Stimulated activated naive B cell treated with anti-CD40 and anti-IgM and Interleukin-4, amounts not matched to agents 10 μg/mL and 1 μg/mL and 100 μg/mL, for 72 hours (primary cell): ENCODE results near the gene L2HGDH.

Experiments used
- ATAC-seq, 2 donors: fragments of 150-1000 bp; cut with Tn5 transposase; replicated peaks; 2 replicates each; pipeline ENCODE4 v1.10.0; 2021; ENCODE audit warnings: moderate library complexity in 1 of 2
- DNase-seq: peaks from one replicate; pipeline ENCODE4 v3.0.0; 2021
- H3K27ac Mint-ChIP-seq: one replicate; pipeline ENCODE4 v1.8.0; 2022; ENCODE audit warnings: mild to moderate bottlenecking, mixed read lengths
- H3K27me3 Mint-ChIP-seq, 2 donors: one replicate each; pipeline ENCODE4 v1.8.0; 2022; ENCODE audit warnings: mixed read lengths in 2 of 2
- H3K36me3 Mint-ChIP-seq, 2 donors: one replicate each; pipeline ENCODE4 v1.8.0; 2022; ENCODE audit warnings: mixed read lengths in 2 of 2, mild to moderate bottlenecking in 1 of 2
- H3K4me1 Mint-ChIP-seq, 2 donors: one replicate each; pipeline ENCODE4 v1.8.0; 2022; ENCODE audit warnings: mixed read lengths in 2 of 2, mild to moderate bottlenecking in 1 of 2
- H3K4me3 Mint-ChIP-seq, 2 donors: one replicate each; pipeline ENCODE4 v1.8.0; 2022; ENCODE audit warnings: mild to moderate bottlenecking in 2 of 2, mixed read lengths in 2 of 2, moderate library complexity in 1 of 2
- H3K9me3 Mint-ChIP-seq, 2 donors: one replicate each; pipeline ENCODE4 v1.8.0; 2022; ENCODE audit warnings: mixed read lengths in 2 of 2, mild to moderate bottlenecking in 1 of 2

L2HGDH gene

DNA sequence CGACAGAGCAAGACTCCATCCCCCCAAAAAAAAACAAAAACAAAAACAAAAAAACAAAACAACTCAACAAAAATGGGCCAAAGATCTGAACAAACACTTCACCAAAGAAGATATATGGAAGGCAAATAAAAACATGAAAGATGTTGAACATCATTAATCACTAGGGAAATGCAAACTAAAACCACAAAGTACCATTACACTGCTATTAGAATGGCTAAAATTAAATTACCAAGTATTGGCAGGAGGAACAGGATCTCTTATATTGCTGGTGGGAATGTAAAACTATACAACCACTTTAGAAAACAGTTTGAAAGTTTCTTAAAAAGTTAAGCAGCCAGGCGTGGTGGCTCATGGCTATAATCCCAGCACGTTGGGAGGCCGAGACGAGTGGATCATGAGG lies 93.5 kb downstream of the L2HGDH start:
- H3K36me3 Mint-ChIP-seq, result peaks cover 6 to 20% of the 10 kb centered on the region in 2 donors
- no peaks in the 10 kb centered on the region for H3K27me3 Mint-ChIP-seq
- DNase-seq (no peak), ATAC-seq (no peak)
- H3K9me3 Mint-ChIP-seq, result no peaks in the 10 kb centered on the region
- H3K4me1 Mint-ChIP-seq, result peaks cover 20 to 36% of the 10 kb centered on the region in 2 donors
- H3K4me3 Mint-ChIP-seq, result no peak overlapping the region
- no peak overlapping the region for H3K27ac Mint-ChIP-seq

DNA sequence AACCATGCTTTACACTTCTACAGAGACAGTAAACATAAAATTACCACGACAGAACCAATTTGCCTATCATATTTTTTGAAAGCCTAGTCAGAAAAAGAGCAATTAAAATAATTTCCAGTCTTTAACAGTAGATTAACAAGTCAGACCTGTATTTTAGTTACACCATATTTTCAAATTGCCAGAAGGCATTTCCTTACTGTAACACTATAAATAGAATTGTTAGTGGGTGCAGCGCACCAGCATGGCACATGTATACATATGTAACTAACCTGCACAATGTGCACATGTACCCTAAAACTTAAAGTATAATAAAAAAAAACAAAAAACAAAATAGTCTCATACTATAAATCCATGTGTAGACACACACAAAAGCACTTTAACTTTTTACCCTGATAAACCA lies 96.6 kb downstream of the L2HGDH start:
- H3K4me1 Mint-ChIP-seq, result peaks cover 12 to 40% of the 10 kb centered on the region in 2 donors
- H3K27ac Mint-ChIP-seq, result no peak overlapping the region
- DNase-seq (no peak), ATAC-seq (no peak)
- H3K4me3 Mint-ChIP-seq, result no peak overlapping the region
- peaks cover 8 to 9% of the 10 kb centered on the region in 2 donors for H3K36me3 Mint-ChIP-seq
- no peaks in the 10 kb centered on the region for H3K9me3 Mint-ChIP-seq
- H3K27me3 Mint-ChIP-seq, result no peaks in the 10 kb centered on the region

DNA sequence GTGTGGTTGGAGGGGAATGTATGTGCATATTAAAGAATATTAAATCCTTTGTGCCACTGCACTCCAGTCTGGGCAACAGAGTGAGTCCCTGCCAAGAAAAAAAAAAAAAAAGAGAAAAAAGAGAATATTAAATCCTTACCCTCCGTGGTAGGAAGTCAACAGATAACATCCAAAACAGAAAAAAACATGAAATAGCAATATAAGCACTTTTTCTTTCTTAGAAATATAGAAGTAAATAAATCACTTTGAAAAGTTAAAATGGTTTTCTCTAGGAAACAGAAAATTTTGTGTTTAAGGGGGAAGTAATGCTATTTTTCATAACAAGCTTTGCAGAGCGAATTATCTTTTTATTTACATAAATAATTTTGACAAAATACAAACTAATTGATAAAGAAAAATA lies 98.2 kb downstream of the L2HGDH start:
- no peak overlapping the region for H3K27ac Mint-ChIP-seq
- ATAC-seq, result no peak
- H3K9me3 Mint-ChIP-seq, result no peaks in the 10 kb centered on the region
- no peak for DNase-seq
- no peaks in the 10 kb centered on the region for H3K27me3 Mint-ChIP-seq
- peaks cover 7 to 36% of the 10 kb centered on the region in 2 donors for H3K4me1 Mint-ChIP-seq
- H3K4me3 Mint-ChIP-seq, result no peak overlapping the region
- H3K36me3 Mint-ChIP-seq, result peaks cover 5 to 8% of the 10 kb centered on the region in 2 donors

GRCh38 chr14:50212726-50213125 lies 99.3 kb downstream of the L2HGDH start:
- no peak overlapping the region for H3K4me3 Mint-ChIP-seq
- peaks cover 0 to 6% of the 10 kb centered on the region in 2 donors for H3K36me3 Mint-ChIP-seq
- peaks cover 2 to 34% of the 10 kb centered on the region in 2 donors for H3K4me1 Mint-ChIP-seq
- no peak overlapping the region for H3K27ac Mint-ChIP-seq
- no peak for DNase-seq
- no peaks in the 10 kb centered on the region for H3K9me3 Mint-ChIP-seq
- no peaks in the 10 kb centered on the region for H3K27me3 Mint-ChIP-seq
- ATAC-seq, result no peak

- no peak for DNase-seq
- Mint-ChIP-seq H3K4me3 (no peak overlapping the region), H3K4me1 (peaks cover 2 to 25% of the 10 kb centered on the region in 2 donors), H3K36me3 (peaks cover 2 to 7% of the 10 kb centered on the region in 2 donors), H3K9me3 (no peaks in the 10 kb centered on the region), H3K27me3 (no peaks in the 10 kb centered on the region), H3K27ac (no peak overlapping the region)
- no peak for ATAC-seq
Measured at GRCh38 chr14:50210074-50210473, 102.0 kb downstream of the L2HGDH start.

GRCh38 chr14:50198499-50198898 lies 113.5 kb downstream of the L2HGDH start:
- ATAC-seq (no peak), DNase-seq (no peak)
- H3K27me3 Mint-ChIP-seq, result no peaks in the 10 kb centered on the region
- no peak overlapping the region for H3K4me3 Mint-ChIP-seq
- no peaks in the 10 kb centered on the region for H3K4me1 Mint-ChIP-seq
- H3K36me3 Mint-ChIP-seq, result peaks cover 12 to 14% of the 10 kb centered on the region in 2 donors
- no peak overlapping the region for H3K27ac Mint-ChIP-seq
- no peaks in the 10 kb centered on the region for H3K9me3 Mint-ChIP-seq

GRCh38 chr14:50191499-50191898 lies 120.5 kb downstream of the L2HGDH start:
- H3K36me3 Mint-ChIP-seq, result peaks cover 9 to 18% of the 10 kb centered on the region in 2 donors
- no peaks in the 10 kb centered on the region for H3K9me3 Mint-ChIP-seq
- peak; percentile 46 to 51 for ATAC-seq
- no peak for DNase-seq
- H3K4me1 Mint-ChIP-seq, result peaks cover 0 to 10% of the 10 kb centered on the region in 2 donors
- no peak overlapping the region for H3K4me3 Mint-ChIP-seq
- no peaks in the 10 kb centered on the region for H3K27me3 Mint-ChIP-seq
- no peak overlapping the region for H3K27ac Mint-ChIP-seq
